Ascending aorta (tissue), 2 donors: Measurements from ENCODE around the gene PREPL. TPM values are rescaled to one million over a fixed set of nuclear protein-coding genes. Genes with fewer than 3 reads are reported as not detected.
A peak's percentile ranks its signal among the peaks of the same experiment; 100 is the strongest.

Experiments
- DNase-seq, 2 donors: peaks; one replicate each; pipeline ENCODE4 v3.0.0-alpha.2; 2019; ENCODE audit warnings: low spot score in 2 of 2
- H3K27ac ChIP-seq, 2 donors: fragments of 200-600 bp; sonication (generic); one replicate each; pipeline ENCODE4 v1.5.1; 2016 to 2017; ENCODE audit warnings: mild to moderate bottlenecking in 1 of 2
- H3K27me3 ChIP-seq: fragments of 200-600 bp; sonication (generic); one replicate; pipeline ENCODE4 v1.5.1; 2017
- H3K36me3 ChIP-seq, 2 donors: fragments of 200-600 bp; sonication (generic); one replicate each; pipeline ENCODE4 v1.5.1; 2016
- H3K4me1 ChIP-seq, 2 donors: fragments of 200-600 bp; sonication (generic); one replicate each; pipeline ENCODE4 v1.5.1; 2016 to 2017; ENCODE audit warnings: mild to moderate bottlenecking in 1 of 2
- H3K4me3 ChIP-seq, 2 donors: fragments of 200-600 bp; sonication (generic); one replicate each; pipeline ENCODE4 v1.5.1; 2016 to 2017; ENCODE audit warnings: mild to moderate bottlenecking in 1 of 2
- H3K9me3 ChIP-seq, 2 donors: fragments of 200-600 bp; sonication (generic); one replicate each; pipeline ENCODE4 v1.5.1; 2016
- intact Hi-C: fragments of 100-400 bp; cut with DNase I; formaldehyde crosslinking; loops from one replicate; pipeline ENCODE4 v1.15.1; 2023
- total RNA-seq: library from RNA; depleted of rRNA; stranded (reverse); fragments of >200 nt; gene quantifications from one replicate; pipeline ENCODE4 v1.1.0, GENCODE V29; 2016
- TF ChIP-seq, protein P1 (sequence below), 3 experiments: fragments of 200-600 bp in 2 of 3; fragments of 450-650 bp in 1 of 3; sonication (generic) in 2 of 3; IDR thresholded peaks; one replicate each; pipeline ENCODE4 v1.5.1; 2016 to 2019; ENCODE audit warnings: antibody characterized with exemption in 3 of 3, mild to moderate bottlenecking in 1 of 3, moderate library complexity in 1 of 3

PREPL gene
- total RNA-seq, 1 donor from 2014 or later: 22.6 TPM

DNA sequence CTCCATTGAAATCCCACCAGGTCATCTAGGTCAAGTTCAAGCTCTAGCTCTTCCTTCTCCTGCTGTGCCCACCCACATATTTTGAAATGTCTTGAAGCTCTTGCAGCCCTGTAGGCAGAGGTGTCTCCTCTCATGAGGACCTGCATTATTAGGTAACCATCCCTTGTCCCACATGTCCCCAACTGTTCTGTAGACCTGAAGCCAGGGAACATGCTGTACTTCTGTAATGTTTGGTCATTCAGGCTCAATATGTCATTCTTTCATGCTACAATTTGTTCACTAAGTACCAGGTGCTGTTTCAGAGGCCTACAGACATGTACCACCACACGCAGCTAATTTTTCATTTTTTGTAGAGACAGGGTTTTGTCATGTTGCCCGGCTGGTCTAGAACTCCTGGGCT lies 63.9 kb downstream of the PREPL start:
- Histone ChIP-seq H3K27ac (no peak overlapping the region), H3K36me3 (no peaks in the 10 kb centered on the region), H3K4me1 (peaks cover 0 to 18% of the 10 kb centered on the region in 2 donors), H3K4me3 (no peak overlapping the region), H3K27me3 (no peaks in the 10 kb centered on the region), H3K9me3 (no peaks in the 10 kb centered on the region)
- no peak for DNase-seq
- TF ChIP-seq, protein P1, sequence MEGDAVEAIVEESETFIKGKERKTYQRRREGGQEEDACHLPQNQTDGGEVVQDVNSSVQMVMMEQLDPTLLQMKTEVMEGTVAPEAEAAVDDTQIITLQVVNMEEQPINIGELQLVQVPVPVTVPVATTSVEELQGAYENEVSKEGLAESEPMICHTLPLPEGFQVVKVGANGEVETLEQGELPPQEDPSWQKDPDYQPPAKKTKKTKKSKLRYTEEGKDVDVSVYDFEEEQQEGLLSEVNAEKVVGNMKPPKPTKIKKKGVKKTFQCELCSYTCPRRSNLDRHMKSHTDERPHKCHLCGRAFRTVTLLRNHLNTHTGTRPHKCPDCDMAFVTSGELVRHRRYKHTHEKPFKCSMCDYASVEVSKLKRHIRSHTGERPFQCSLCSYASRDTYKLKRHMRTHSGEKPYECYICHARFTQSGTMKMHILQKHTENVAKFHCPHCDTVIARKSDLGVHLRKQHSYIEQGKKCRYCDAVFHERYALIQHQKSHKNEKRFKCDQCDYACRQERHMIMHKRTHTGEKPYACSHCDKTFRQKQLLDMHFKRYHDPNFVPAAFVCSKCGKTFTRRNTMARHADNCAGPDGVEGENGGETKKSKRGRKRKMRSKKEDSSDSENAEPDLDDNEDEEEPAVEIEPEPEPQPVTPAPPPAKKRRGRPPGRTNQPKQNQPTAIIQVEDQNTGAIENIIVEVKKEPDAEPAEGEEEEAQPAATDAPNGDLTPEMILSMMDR (IDR thresholded peaks at IDR 0.05): no peak
- intact Hi-C loops: loop anchor here (10.0 kb wide), 1 partner anchor 133 kb away; the partner anchor contains the start of gene PPM1B

DNA sequence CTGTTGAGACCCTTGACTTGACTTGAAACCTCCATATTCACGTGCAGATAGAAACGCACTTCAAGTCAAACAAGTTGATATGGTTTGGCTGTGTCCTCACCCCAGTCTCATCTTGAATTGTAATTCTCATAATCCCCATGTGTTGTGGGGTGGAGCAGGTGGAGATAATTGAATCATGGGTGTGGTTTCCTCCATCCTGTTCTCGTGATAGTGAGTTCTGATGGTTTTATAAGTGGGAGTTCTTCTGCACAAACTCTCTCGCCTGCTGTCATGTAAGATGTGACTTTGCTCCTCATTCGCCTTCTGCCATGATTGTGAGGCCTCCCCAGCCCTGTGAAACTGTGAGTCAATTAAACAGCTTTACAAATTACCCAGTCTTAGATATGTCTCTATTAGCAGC lies 64.6 kb downstream of the PREPL start:
- Histone ChIP-seq H3K27me3 (no peaks in the 10 kb centered on the region), H3K4me3 (no peak overlapping the region), H3K27ac (no peak overlapping the region), H3K36me3 (no peaks in the 10 kb centered on the region), H3K9me3 (no peaks in the 10 kb centered on the region), H3K4me1 (peaks cover 0 to 25% of the 10 kb centered on the region in 2 donors)
- intact Hi-C loops: loop anchor here (10.0 kb wide), 1 partner anchor 132 kb away; the partner anchor contains the start of gene PPM1B
- DNase-seq: no peak
- TF ChIP-seq, protein P1 (IDR thresholded peaks at IDR 0.05): no peak

DNA sequence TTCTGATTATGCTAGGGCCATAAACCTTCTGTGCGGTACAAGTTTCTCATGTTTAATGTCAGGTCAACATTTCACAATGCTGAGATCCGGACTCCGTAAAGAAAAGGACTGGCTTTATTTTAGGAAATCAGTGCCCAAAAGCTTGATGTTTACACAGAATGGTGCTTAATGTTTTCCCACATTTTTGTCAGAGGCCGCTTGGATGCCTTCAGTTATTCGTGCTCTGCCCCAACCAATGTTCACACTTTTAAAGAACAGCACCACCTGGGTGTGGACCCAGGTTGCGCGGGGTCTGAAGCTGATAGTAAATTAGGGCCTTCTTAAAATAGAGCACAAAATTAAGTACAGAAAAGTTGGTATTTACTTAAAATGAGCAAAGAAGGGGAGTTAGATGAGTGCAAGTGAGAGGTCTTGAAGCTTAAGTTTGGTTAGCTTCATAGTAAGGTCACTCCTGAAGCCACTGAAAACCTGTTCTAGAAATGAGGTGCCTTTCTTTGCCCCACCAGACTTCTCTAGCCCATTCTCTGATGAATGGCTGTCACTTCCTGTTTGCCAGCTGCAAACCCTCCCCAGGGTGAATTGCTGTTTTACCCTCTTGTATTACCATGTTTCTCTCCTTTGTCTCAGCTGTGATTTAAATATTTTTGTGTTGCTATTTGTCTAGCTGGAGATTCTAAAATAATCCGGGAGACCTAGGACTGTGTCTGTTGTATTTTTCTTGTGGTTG lies 65.5 kb downstream of the PREPL start:
- Histone ChIP-seq H3K27me3 (no peaks in the 10 kb centered on the region), H3K27ac (peak overlapping the region; percentile 50 to 69), H3K9me3 (no peaks in the 10 kb centered on the region), H3K4me3 (no peak overlapping the region), H3K36me3 (no peaks in the 10 kb centered on the region), H3K4me1 (peaks cover 0 to 31% of the 10 kb centered on the region in 2 donors)
- TF ChIP-seq, protein P1 (IDR thresholded peaks at IDR 0.05): peak; percentile 5 to 24 (median 9)
- intact Hi-C loops: loop anchor here (10.0 kb wide), 1 partner anchor 131 kb away; the partner anchor contains the start of gene PPM1B
- no peak for DNase-seq

DNA sequence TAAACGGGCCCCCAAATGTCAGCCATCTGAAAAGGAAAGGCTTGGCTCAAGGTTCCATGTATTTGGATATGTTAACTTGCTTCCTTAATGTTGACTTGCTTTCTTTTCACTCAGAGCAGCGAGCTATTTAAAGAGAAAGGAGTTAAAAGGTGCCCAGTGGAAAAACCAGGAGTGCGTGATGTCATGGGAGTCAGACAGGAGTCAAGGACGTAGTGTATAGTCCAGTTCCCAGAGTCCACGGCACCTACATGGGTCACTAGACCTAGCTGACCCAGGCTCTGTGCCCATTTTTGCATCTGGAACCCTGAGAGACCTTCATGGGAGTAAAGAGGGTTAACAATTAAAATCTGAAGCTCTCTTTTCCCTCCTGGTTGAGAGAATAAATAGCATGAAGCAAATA lies 66.2 kb downstream of the PREPL start:
- TF ChIP-seq, protein P1 (IDR thresholded peaks at IDR 0.05): no peak
- Histone ChIP-seq H3K36me3 (no peaks in the 10 kb centered on the region), H3K27ac (peak overlapping the region; percentile 50 to 69), H3K4me3 (no peak overlapping the region), H3K4me1 (peaks cover 0 to 34% of the 10 kb centered on the region in 2 donors), H3K9me3 (no peaks in the 10 kb centered on the region), H3K27me3 (no peaks in the 10 kb centered on the region)
- DNase-seq: no peak
- intact Hi-C loops: loop anchor here (10.0 kb wide), 1 partner anchor 130 kb away; the partner anchor contains the start of gene PPM1B

DNA sequence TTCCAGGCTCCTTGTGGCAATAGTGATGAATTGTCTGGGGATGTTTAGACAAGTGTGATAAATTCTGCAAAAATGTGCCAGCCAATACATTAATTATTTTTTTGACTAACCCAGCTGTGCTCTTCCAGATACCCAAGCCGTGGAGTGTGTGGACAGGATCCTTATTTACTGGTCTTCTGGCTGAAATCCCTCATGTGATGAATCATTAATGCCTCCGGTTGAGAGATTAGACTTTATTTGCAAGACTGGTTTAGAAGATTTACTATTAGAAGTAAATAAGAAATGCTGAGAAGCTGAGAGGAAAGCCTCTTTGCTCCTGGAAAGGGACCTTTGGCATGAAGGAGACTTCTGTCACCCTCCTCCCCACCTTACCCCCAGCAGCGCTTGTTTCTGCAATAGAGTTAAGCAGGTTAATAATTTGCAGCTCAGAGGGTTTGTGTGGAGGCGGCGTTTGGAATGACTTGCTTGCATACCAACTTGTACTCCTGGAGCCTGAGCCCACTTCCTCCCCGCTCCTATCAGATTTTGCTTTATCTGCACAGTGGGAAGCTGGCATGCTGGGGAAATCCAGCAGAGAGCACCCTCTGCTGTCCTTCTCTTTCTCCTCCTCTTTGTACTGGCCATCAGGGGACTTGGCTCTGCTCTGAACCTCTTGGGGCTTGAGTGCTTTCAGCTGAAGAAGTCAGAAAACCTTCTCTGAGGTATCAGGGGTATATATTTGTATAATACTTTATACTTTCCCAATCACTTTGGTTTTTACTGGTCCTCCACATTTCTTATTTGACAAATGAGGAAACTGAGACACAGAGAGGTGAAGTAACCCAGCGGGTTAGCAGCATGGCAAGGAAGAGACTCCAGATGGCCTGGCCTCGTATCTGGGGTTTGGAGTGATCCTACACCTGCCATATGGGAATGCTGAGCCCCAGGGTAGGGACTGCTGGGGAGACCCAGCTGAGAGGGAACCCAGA lies 69.7 kb downstream of the PREPL start:
- Histone ChIP-seq H3K9me3 (no peaks in the 10 kb centered on the region), H3K36me3 (no peaks in the 10 kb centered on the region), H3K4me1 (peaks cover 0 to 34% of the 10 kb centered on the region in 2 donors), H3K27ac (peak overlapping the region; percentile 19 to 61), H3K4me3 (peak overlapping the region in 1 of 2 donors; percentile 16), H3K27me3 (no peaks in the 10 kb centered on the region)
- DNase-seq: peak in 1 of 2 donors; percentile 78
- TF ChIP-seq, protein P1 (IDR thresholded peaks at IDR 0.05): peak; percentile 46 to 70 (median 50)
- intact Hi-C loops: loop anchor here (1.0 to 10.0 kb wide), 5 partner anchors 23 to 247 kb away; partner anchors contain the start of gene PPM1B
